ENCODE measurements around the gene CPAMD8. TPM values are rescaled to one million over a fixed set of nuclear protein-coding genes. Genes with fewer than 3 reads are reported as not detected.

Gene CPAMD8
- total and polyA plus RNA-seq, 10 of the 15 experiments (the other 5 are each of a cell fraction or from before 2014, with no cell fraction given): 0.12 to 0.97 (median 0.25) TPM; not detected in 3

DNA sequence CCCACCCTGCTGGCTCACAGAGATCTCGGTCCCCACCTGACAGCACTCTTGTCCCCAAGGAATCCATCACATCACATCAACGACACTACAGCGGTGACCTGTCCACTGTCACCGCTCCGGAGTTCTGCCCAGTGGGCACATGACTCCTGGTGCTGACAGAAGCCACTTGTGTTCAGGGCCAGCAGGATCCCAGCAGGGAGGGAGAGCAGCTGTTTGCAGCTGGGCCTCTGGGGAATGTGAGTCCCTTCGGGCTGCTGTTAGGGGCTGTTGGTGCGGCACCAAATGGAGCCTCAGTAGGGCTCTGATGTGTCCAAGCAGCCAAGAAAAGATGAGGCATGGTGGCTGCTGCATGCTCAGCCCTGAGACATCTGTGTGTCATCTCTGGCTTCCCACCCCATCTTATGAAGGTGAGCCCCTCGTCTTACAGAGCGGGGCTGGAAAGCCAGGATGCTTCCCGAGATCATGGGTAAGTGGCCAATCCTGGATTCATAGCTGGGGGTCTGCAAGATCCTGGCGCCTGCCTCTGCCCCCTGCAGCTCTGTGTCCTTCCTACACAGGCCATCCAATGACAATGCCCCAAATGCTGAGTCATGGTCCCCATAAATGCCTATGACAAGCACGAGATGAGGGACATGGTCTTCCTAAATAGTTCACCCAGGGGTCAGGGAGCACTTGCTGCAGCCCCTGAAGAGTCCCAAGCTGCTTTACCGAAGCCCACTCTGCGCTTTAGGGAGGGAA lies 81.8 kb downstream of the CPAMD8 start:
- TF ChIP-seq, protein P1, sequence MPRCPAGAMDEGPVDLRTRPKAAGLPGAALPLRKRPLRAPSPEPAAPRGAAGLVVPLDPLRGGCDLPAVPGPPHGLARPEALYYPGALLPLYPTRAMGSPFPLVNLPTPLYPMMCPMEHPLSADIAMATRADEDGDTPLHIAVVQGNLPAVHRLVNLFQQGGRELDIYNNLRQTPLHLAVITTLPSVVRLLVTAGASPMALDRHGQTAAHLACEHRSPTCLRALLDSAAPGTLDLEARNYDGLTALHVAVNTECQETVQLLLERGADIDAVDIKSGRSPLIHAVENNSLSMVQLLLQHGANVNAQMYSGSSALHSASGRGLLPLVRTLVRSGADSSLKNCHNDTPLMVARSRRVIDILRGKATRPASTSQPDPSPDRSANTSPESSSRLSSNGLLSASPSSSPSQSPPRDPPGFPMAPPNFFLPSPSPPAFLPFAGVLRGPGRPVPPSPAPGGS (IDR thresholded peaks at IDR 0.05; ENCODE audit: borderline replicate concordance, insufficient read depth, low read depth, low read length, poor library complexity, severe bottlenecking): peak; percentile 55
- TF ChIP-seq, protein P2, sequence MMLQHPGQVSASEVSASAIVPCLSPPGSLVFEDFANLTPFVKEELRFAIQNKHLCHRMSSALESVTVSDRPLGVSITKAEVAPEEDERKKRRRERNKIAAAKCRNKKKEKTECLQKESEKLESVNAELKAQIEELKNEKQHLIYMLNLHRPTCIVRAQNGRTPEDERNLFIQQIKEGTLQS (IDR thresholded peaks at IDR 0.05; ENCODE audit: borderline replicate concordance, extremely low read depth, low read depth, low read length): no peak
- TF ChIP-seq BMI1 (IDR thresholded peaks at IDR 0.05; ENCODE audit: borderline replicate concordance) (no peak), IKZF1 (conservative IDR thresholded peaks at IDR 0.05) (no peak), HDAC2 (IDR thresholded peaks at IDR 0.05) (no peak), CEBPB (IDR thresholded peaks at IDR 0.05; ENCODE audit: borderline replicate concordance in 1 of 2, low read depth in 2 of 2, low read length in 2 of 2) (no peak), KLF5 (IDR thresholded peaks at IDR 0.05; ENCODE audit: partially characterized antibody) (no peak), ZBED1 (IDR thresholded peaks at IDR 0.05; ENCODE audit: borderline replicate concordance) (no peak)
- H3K9me3 ChIP-seq (replicated peaks; ENCODE audit: control insufficient read depth, insufficient read depth, low read length): no peaks in the 10 kb centered on the region
- intact Hi-C loops (cut with micrococcal nuclease; ENCODE audit: unreplicated experiment) (no loop called here), in situ Hi-C loops (cut with MboI) (no loop called here)
- H3K4me1 ChIP-seq (ENCODE audit: control insufficient read depth, insufficient read depth, low read length): no peaks in the 10 kb centered on the region
- ATAC-seq: no peak
- POLR2A ChIA-PET: no interaction called here
- H2AFZ ChIP-seq (ENCODE audit: control insufficient read depth, low read depth, low read length): no peak overlapping the region
- H3K4me3 ChIP-seq: no peak overlapping the region
- H4K20me1 ChIP-seq (ENCODE audit: control insufficient read depth, insufficient read depth): no peaks in the 10 kb centered on the region
- H3K9ac ChIP-seq (ENCODE audit: control insufficient read depth, insufficient read depth, low read length): no peak overlapping the region
- no peak for DNase-seq (ENCODE audit: low read depth, low spot score)
- WGBS (ENCODE audit: insufficient coverage, insufficient replicate concordance, low lambda C conversion rate, missing lambda C conversion rate): 43% methylated on average over 14 of the region's 14 CpGs
- no peaks in the 10 kb centered on the region for H3K36me3 ChIP-seq (ENCODE audit: control insufficient read depth in 2 of 2, insufficient read depth in 2 of 2, low read length in 1 of 2)
- no peaks in the 10 kb centered on the region for H3K27me3 ChIP-seq (replicated peaks in 1 of 2; ENCODE audit: control insufficient read depth in 2 of 2, insufficient read depth in 2 of 2, low read length in 1 of 2)
- SMC1A ChIA-PET (ENCODE audit: uncharacterized antibody, unreplicated experiment): no interaction called here
- CTCF ChIA-PET: no interaction called here
- H3K4me2 ChIP-seq (ENCODE audit: control insufficient read depth, insufficient read depth): no peak overlapping the region
- H3K79me2 ChIP-seq (ENCODE audit: control insufficient read depth, insufficient read depth, low read length): no peaks in the 10 kb centered on the region
- no TSS peak for BruUV-seq (replicated peaks)
- FAIRE-seq: no peak
- H3K27ac ChIP-seq (ENCODE audit: control insufficient read depth, insufficient read depth): no peak overlapping the region
- RAD21 ChIA-PET (ENCODE audit: unreplicated experiment): no interaction called here

Measured in GM12878 (cell line).